PC-9 (cell line): ENCODE results near the gene APOM.

Experiments
- EZH2 ChIP-seq: fragments of 200-600 bp; sonication (generic); IDR thresholded peaks from 2 replicates; pipeline ENCODE4 v1.8.0; 2017; ENCODE audit warnings: antibody characterized with exemption, low read depth
- TF ChIP-seq, protein P1 (sequence below): fragments of 200-600 bp; sonication (generic); conservative IDR thresholded peaks from 2 replicates; pipeline ENCODE4 v1.6.1; 2017; ENCODE audit warnings: mixed run types, antibody characterized with exemption, mild to moderate bottlenecking, moderate library complexity

DNA sequence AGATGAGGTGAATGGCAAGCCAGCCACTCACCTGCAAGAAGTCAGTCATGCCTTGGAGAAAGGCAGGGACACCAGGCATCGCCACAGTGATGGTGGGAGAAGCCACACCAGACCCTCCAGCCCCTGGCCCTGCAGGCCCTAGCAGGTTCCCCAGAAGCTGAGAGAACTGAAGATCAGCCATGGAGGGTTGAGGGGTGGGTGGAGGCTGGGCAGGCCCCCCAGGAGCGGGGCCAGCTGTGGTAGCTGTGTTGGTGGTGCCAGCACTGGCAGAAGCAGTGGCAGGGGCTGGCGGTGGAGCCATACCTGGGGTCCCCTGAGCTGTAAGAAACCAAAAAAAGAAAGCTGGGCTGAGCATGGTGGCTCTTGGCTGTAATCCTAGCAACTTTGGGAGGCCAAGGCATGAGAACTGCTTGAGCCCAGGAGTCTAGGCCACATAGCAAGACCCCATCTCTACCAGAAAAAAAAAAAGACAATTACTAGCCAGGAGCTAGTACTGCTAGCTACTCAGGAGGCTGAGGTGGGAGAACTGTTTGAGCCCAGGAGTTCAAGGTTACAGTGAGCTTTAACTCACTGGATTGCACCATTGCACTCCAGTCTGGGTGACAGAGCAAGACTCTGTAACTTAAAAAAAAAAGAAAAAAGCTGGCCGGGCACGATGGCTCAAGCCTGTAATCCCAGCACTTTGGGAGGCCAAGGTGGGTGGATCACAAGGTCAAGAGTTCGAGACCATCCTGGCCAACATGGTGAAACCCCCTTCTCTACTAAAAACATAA is 12.7 kb upstream of the APOM start:
- TF ChIP-seq, protein P1, sequence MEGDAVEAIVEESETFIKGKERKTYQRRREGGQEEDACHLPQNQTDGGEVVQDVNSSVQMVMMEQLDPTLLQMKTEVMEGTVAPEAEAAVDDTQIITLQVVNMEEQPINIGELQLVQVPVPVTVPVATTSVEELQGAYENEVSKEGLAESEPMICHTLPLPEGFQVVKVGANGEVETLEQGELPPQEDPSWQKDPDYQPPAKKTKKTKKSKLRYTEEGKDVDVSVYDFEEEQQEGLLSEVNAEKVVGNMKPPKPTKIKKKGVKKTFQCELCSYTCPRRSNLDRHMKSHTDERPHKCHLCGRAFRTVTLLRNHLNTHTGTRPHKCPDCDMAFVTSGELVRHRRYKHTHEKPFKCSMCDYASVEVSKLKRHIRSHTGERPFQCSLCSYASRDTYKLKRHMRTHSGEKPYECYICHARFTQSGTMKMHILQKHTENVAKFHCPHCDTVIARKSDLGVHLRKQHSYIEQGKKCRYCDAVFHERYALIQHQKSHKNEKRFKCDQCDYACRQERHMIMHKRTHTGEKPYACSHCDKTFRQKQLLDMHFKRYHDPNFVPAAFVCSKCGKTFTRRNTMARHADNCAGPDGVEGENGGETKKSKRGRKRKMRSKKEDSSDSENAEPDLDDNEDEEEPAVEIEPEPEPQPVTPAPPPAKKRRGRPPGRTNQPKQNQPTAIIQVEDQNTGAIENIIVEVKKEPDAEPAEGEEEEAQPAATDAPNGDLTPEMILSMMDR, result no peak
- no peak for TF ChIP-seq EZH2
